Measurements from ENCODE around the gene PTGDR2. TPM values are rescaled to one million over a fixed set of nuclear protein-coding genes. Genes with fewer than 3 reads are reported as not detected.
A peak's percentile ranks its signal among the peaks of the same experiment; 100 is the strongest.

The PTGDR2 gene
- total RNA-seq (2014; rRNA removed; shearing (Covaris generic)) = 0.03 and 0.44 TPM in 2 replicates

- Histone ChIP-seq H3K4me3 (ENCODE audit: insufficient read depth, low read depth, low read length) (no peak within 1 kb of the TSS), H3K36me3 (replicated peaks; ENCODE audit: control insufficient read depth, insufficient read depth, low read length) (peaks cover under 1% of the 10 kb centered on the region; the same call in 1 of the 2 replicates), H3K27me3 (ENCODE audit: control insufficient read depth, insufficient read depth, low read length) (peaks cover 22% of the 10 kb centered on the region)
- DNase-seq = no peak
These were observed at the start of gene PTGDR2 for GRCh38 chr11:60855726-60856633. TSS of gene PTGDR2 (minus strand) at chr11:60855950. CDS start at chr11:60853722, 2,228 bp downstream.

- H3K27me3 ChIP-seq (ENCODE audit: control insufficient read depth, insufficient read depth, low read length) = peaks cover 3% of the 10 kb centered on the region; the same call in 1 of the 2 replicates
- no peak overlapping the region; the same call in 1 of the 2 replicates for H3K4me3 ChIP-seq (ENCODE audit: insufficient read depth, low read depth, low read length)
- peaks cover 25% of the 10 kb centered on the region for H3K36me3 ChIP-seq (replicated peaks; ENCODE audit: control insufficient read depth, insufficient read depth, low read length)
- no peak for DNase-seq
These were observed 49.3 kb upstream of the PTGDR2 start for GRCh38 chr11:60905047-60905446.

GRCh38 chr11:60902625-60903024 lies 46.9 kb upstream of the PTGDR2 start:
- no peak for DNase-seq
- Histone ChIP-seq H3K36me3 (replicated peaks; ENCODE audit: control insufficient read depth, insufficient read depth, low read length) (peaks cover 39% of the 10 kb centered on the region), H3K4me3 (ENCODE audit: insufficient read depth, low read depth, low read length) (no peak overlapping the region), H3K27me3 (ENCODE audit: control insufficient read depth, insufficient read depth, low read length) (no peaks in the 10 kb centered on the region; the same call in 1 of the 2 replicates)

GRCh38 chr11:60900673-60901404 lies 45.1 kb upstream of the PTGDR2 start:
- DNase-seq = no peak
- Histone ChIP-seq H3K27me3 (ENCODE audit: control insufficient read depth, insufficient read depth, low read length) (no peaks in the 10 kb centered on the region), H3K36me3 (replicated peaks; ENCODE audit: control insufficient read depth, insufficient read depth, low read length) (peaks cover 46% of the 10 kb centered on the region), H3K4me3 (ENCODE audit: insufficient read depth, low read depth, low read length) (no peak overlapping the region)

- DNase-seq = no peak
- Histone ChIP-seq H3K36me3 (replicated peaks; ENCODE audit: control insufficient read depth, insufficient read depth, low read length) (peaks cover 49% of the 10 kb centered on the region), H3K27me3 (ENCODE audit: control insufficient read depth, insufficient read depth, low read length) (no peaks in the 10 kb centered on the region), H3K4me3 (ENCODE audit: insufficient read depth, low read depth, low read length) (no peak overlapping the region)
These were observed 44.2 kb upstream of the PTGDR2 start for GRCh38 chr11:60899977-60900376.

GRCh38 chr11:60899046-60899936 lies 43.5 kb upstream of the PTGDR2 start:
- H3K27me3 ChIP-seq (ENCODE audit: control insufficient read depth, insufficient read depth, low read length) = no peaks in the 10 kb centered on the region
- no peak overlapping the region for H3K4me3 ChIP-seq (ENCODE audit: insufficient read depth, low read depth, low read length)
- DNase-seq = peak; percentile 77
- H3K36me3 ChIP-seq (replicated peaks; ENCODE audit: control insufficient read depth, insufficient read depth, low read length) = peaks cover 52% of the 10 kb centered on the region

GRCh38 chr11:60897496-60897895 lies 41.7 kb upstream of the PTGDR2 start:
- Histone ChIP-seq H3K27me3 (ENCODE audit: control insufficient read depth, insufficient read depth, low read length) (no peaks in the 10 kb centered on the region), H3K4me3 (ENCODE audit: insufficient read depth, low read depth, low read length) (no peak overlapping the region), H3K36me3 (replicated peaks; ENCODE audit: control insufficient read depth, insufficient read depth, low read length) (peaks cover 44% of the 10 kb centered on the region)
- no peak for DNase-seq

GRCh38 chr11:60895687-60896086 lies 39.9 kb upstream of the PTGDR2 start:
- Histone ChIP-seq H3K27me3 (ENCODE audit: control insufficient read depth, insufficient read depth, low read length) (no peaks in the 10 kb centered on the region), H3K36me3 (replicated peaks; ENCODE audit: control insufficient read depth, insufficient read depth, low read length) (peaks cover 34% of the 10 kb centered on the region), H3K4me3 (ENCODE audit: insufficient read depth, low read depth, low read length) (no peak overlapping the region)
- DNase-seq = no peak

GRCh38 chr11:60891103-60891741 lies 35.5 kb upstream of the PTGDR2 start:
- Histone ChIP-seq H3K4me3 (ENCODE audit: insufficient read depth, low read depth, low read length) (no peak overlapping the region), H3K27me3 (ENCODE audit: control insufficient read depth, insufficient read depth, low read length) (no peaks in the 10 kb centered on the region), H3K36me3 (replicated peaks; ENCODE audit: control insufficient read depth, insufficient read depth, low read length) (peaks cover 10% of the 10 kb centered on the region)
- DNase-seq = no peak

GRCh38 chr11:60890696-60891095 lies 34.9 kb upstream of the PTGDR2 start:
- Histone ChIP-seq H3K36me3 (replicated peaks; ENCODE audit: control insufficient read depth, insufficient read depth, low read length) (peaks cover 10% of the 10 kb centered on the region), H3K27me3 (ENCODE audit: control insufficient read depth, insufficient read depth, low read length) (no peaks in the 10 kb centered on the region), H3K4me3 (ENCODE audit: insufficient read depth, low read depth, low read length) (no peak overlapping the region)
- DNase-seq = no peak

- no peak for DNase-seq
These were observed 34.1 kb upstream of the PTGDR2 start for GRCh38 chr11:60889869-60890311.

GRCh38 chr11:60887556-60887955 lies 31.8 kb upstream of the PTGDR2 start:
- H3K4me3 ChIP-seq (ENCODE audit: insufficient read depth, low read depth, low read length) = no peak overlapping the region
- H3K27me3 ChIP-seq (ENCODE audit: control insufficient read depth, insufficient read depth, low read length) = no peaks in the 10 kb centered on the region
- H3K36me3 ChIP-seq (replicated peaks; ENCODE audit: control insufficient read depth, insufficient read depth, low read length) = peaks cover 4% of the 10 kb centered on the region
- peak; percentile 71 for DNase-seq

More at GRCh38 chr11:60889869-60890311, 34.1 kb upstream of the PTGDR2 start:
- Histone ChIP-seq H3K36me3 (replicated peaks; ENCODE audit: control insufficient read depth, insufficient read depth, low read length) (peaks cover 6% of the 10 kb centered on the region), H3K4me3 (ENCODE audit: insufficient read depth, low read depth, low read length) (no peak overlapping the region), H3K27me3 (ENCODE audit: control insufficient read depth, insufficient read depth, low read length) (no peaks in the 10 kb centered on the region)

GRCh38 chr11:60880643-60881282 lies 25.0 kb upstream of the PTGDR2 start:
- DNase-seq = no peak
- H3K4me3 ChIP-seq (ENCODE audit: insufficient read depth, low read depth, low read length) = no peak overlapping the region
- H3K36me3 ChIP-seq (replicated peaks; ENCODE audit: control insufficient read depth, insufficient read depth, low read length) = no peaks in the 10 kb centered on the region; the same call in 1 of the 2 replicates
- H3K27me3 ChIP-seq (ENCODE audit: control insufficient read depth, insufficient read depth, low read length) = no peaks in the 10 kb centered on the region

All from H7 (cell line).